Bladder microvascular endothelial cell (primary cell): ENCODE data around the gene TENM4. TPM values are rescaled to one million over a fixed set of nuclear protein-coding genes. Genes with fewer than 3 reads are reported as not detected.

ENCODE experiments used
- total RNA-seq: library from RNA; depleted of rRNA; stranded (reverse); fragments of >200 nt; gene quantifications from 2 replicates; pipeline ENCODE4 v1.2.3, GENCODE V29; 2014

Gene TENM4
- 0.13 TPM in 1 of 2 replicates, not detected in the other for total RNA-seq

GRCh38 chr11:79440571-79441460, at the start of gene TENM4:
Gene TENM4, minus strand, starts transcription at chr11:79441030. Its CDS starts 371,086 bp downstream, at chr11:79069944.

